Smooth muscle cell (in vitro differentiated cells): ENCODE results near the gene CTNNBL1. TPM values are rescaled to one million over a fixed set of nuclear protein-coding genes. Genes with fewer than 3 reads are reported as not detected.

Source experiments
- DNase-seq: peaks from one replicate; lab custom pipeline; 2025; ENCODE audit not compliant: unreplicated experiment; lab: John Stamatoyannopoulos, UW
- H2AFZ ChIP-seq: fragments of 200-600 bp; sonication (generic); 2 replicates; pipeline ENCODE4 v1.6.0; 2016; ENCODE audit warnings: antibody characterized with exemption, low read depth, mild to moderate bottlenecking
- H3F3A ChIP-seq: fragments of 200-600 bp; sonication (generic); 2 replicates; pipeline ENCODE4 v1.6.0; 2017; ENCODE audit warnings: antibody characterized with exemption, low read depth
- H3K27ac ChIP-seq: fragments of 200-600 bp; sonication (generic); 2 replicates; pipeline ENCODE4 v1.5.1; 2016; ENCODE audit warnings: low read depth, mild to moderate bottlenecking
- H3K27me3 ChIP-seq: fragments of 200-600 bp; sonication (generic); 2 replicates; pipeline ENCODE4 v1.6.1; 2016; ENCODE audit warnings: low read depth, mild to moderate bottlenecking
- H3K36me3 ChIP-seq: fragments of 200-600 bp; sonication (generic); 2 replicates; pipeline ENCODE4 v1.5.1; 2016; ENCODE audit warnings: low read depth
- H3K4me1 ChIP-seq: fragments of 200-600 bp; sonication (generic); 2 replicates; pipeline ENCODE4 v1.5.1; 2016; ENCODE audit warnings: low read depth
- H3K4me2 ChIP-seq: fragments of 200-600 bp; sonication (generic); 2 replicates; pipeline ENCODE4 v1.6.0; 2016; ENCODE audit warnings: mild to moderate bottlenecking
- H3K4me3 ChIP-seq: fragments of 200-600 bp; sonication (generic); 2 replicates; pipeline ENCODE4 v1.5.1; 2016; ENCODE audit warnings: mild to moderate bottlenecking
- H3K79me2 ChIP-seq: fragments of 200-600 bp; sonication (generic); 2 replicates; pipeline ENCODE4 v1.6.0; 2016; ENCODE audit warnings: low read depth, mild to moderate bottlenecking
- H3K9ac ChIP-seq: fragments of 200-600 bp; sonication (generic); 2 replicates; pipeline ENCODE4 v1.6.0; 2016; ENCODE audit warnings: low read depth
- H3K9me3 ChIP-seq: fragments of 200-600 bp; sonication (generic); replicated peaks from 2 replicates; pipeline ENCODE4 v1.5.1; 2016; ENCODE audit warnings: low read depth
- H4K20me1 ChIP-seq: fragments of 200-600 bp; sonication (generic); 2 replicates; pipeline ENCODE4 v1.6.0; 2016; ENCODE audit warnings: low read depth
- CTCF ChIP-seq: fragments of 200-600 bp; sonication (generic); IDR thresholded peaks from 2 replicates; pipeline ENCODE4 v1.5.1; 2017; ENCODE audit warnings: borderline replicate concordance, mild to moderate bottlenecking, antibody characterized with exemption; ENCODE audit not compliant: insufficient read depth, poor library complexity, severe bottlenecking
- WGBS: methylation state at CpG from one replicate; pipeline ENCODE4 v1.1.7; 2016; ENCODE audit warnings: low lambda C conversion rate; 5-methylcytosine and 5-hydroxymethylcytosine counted together
- polyA plus RNA-seq: library from polyadenylated mRNA; unstranded; fragments of >200 nt; fragmentation: Nextera tagmentation; extraction: Ambion mirVana; gene quantifications from 2 replicates; pipeline ENCODE4 v1.2.1, GENCODE V29; 2016
- total RNA-seq: library from RNA; depleted of rRNA; stranded (reverse); fragments of >200 nt; gene quantifications from 2 replicates; pipeline ENCODE4 v1.2.3, GENCODE V29; 2014

CTNNBL1 gene
- total and polyA plus RNA-seq, 2 experiments from 2014 or later = 33.3 to 63.6 TPM

GRCh38 chr20:37899105-37900045 lies 205.5 kb downstream of the CTNNBL1 start:
- H3K27ac ChIP-seq = no peak overlapping the region
- H3K4me1 ChIP-seq = no peaks in the 10 kb centered on the region
- H3K27me3 ChIP-seq = peaks cover 39% of the 10 kb centered on the region
- no peak overlapping the region for H3K9ac ChIP-seq
- 74% methylated on average over 8 of the region's 8 CpGs for WGBS
- no peaks in the 10 kb centered on the region for H3K79me2 ChIP-seq
- H3K36me3 ChIP-seq = no peaks in the 10 kb centered on the region
- DNase-seq = no peak
- TF ChIP-seq CTCF = no peak
- H3K4me2 ChIP-seq = no peak overlapping the region
- no peak overlapping the region for H2AFZ ChIP-seq
- H4K20me1 ChIP-seq = no peaks in the 10 kb centered on the region
- no peaks in the 10 kb centered on the region for H3F3A ChIP-seq
- no peak overlapping the region for H3K4me3 ChIP-seq
- H3K9me3 ChIP-seq = no peaks in the 10 kb centered on the region

GRCh38 chr20:37901240-37901639 lies 207.4 kb downstream of the CTNNBL1 start:
- Histone ChIP-seq H3K79me2 (no peaks in the 10 kb centered on the region), H3K9me3 (no peaks in the 10 kb centered on the region), H3F3A (no peaks in the 10 kb centered on the region), H3K4me2 (no peak overlapping the region), H4K20me1 (no peaks in the 10 kb centered on the region), H3K4me3 (no peak overlapping the region), H3K9ac (no peak overlapping the region), H3K27ac (no peak overlapping the region), H3K27me3 (peaks cover 57% of the 10 kb centered on the region), H2AFZ (no peak overlapping the region), H3K36me3 (no peaks in the 10 kb centered on the region), H3K4me1 (no peaks in the 10 kb centered on the region)
- WGBS = 35% methylated on average over 18 of the region's 18 CpGs
- DNase-seq = no peak
- TF ChIP-seq CTCF = no peak

GRCh38 chr20:37901654-37902503 lies 208.0 kb downstream of the CTNNBL1 start:
- Histone ChIP-seq H3K36me3 (no peaks in the 10 kb centered on the region), H3K27ac (no peak overlapping the region), H3K4me2 (no peak overlapping the region), H2AFZ (no peak overlapping the region), H3K9ac (no peak overlapping the region), H3K9me3 (no peaks in the 10 kb centered on the region), H3F3A (no peaks in the 10 kb centered on the region), H3K79me2 (no peaks in the 10 kb centered on the region), H4K20me1 (no peaks in the 10 kb centered on the region), H3K4me3 (no peak overlapping the region), H3K27me3 (peaks cover 62% of the 10 kb centered on the region), H3K4me1 (peaks cover 5% of the 10 kb centered on the region)
- peak; percentile 18 for DNase-seq
- peak; percentile 14 for TF ChIP-seq CTCF
- 32% methylated on average over 34 of the region's 38 CpGs for WGBS
